GM19023 (cell line): ENCODE measurements around the gene IQCC.

Source experiments
- ATAC-seq: cut with Tn5 transposase; IDR thresholded peaks from one replicate; pipeline ENCODE4 v1.9.1; 2021; ENCODE audit warnings: mild to moderate bottlenecking, moderate library complexity; ENCODE audit not compliant: unreplicated experiment

The IQCC gene

GRCh38 chr1:32195531-32195930 is 9.9 kb upstream of the IQCC start:
- no peak for ATAC-seq

GRCh38 chr1:32195972-32196823 is 9.3 kb upstream of the IQCC start:
- no peak for ATAC-seq

DNA sequence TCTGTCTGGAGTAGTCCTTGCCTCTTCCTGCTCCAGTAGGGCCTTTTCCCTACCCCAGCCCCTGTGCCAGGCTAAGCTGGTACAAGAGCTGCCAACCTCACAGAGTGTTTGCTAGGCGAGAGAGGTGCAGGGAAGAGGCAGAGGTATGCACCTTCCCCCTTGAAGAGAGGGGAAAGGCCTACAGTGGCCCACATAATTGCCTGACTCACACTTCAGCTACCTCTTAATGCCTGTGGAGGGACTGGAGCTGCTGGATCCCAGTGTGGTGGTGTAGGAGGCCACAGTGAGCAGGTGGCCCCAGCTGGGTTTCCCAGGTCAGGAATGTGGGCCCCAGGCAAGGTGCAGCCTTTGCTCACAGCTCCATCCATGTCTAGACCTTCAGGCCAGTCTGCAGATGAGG is 8.4 kb upstream of the IQCC start:
- ATAC-seq = no peak

DNA sequence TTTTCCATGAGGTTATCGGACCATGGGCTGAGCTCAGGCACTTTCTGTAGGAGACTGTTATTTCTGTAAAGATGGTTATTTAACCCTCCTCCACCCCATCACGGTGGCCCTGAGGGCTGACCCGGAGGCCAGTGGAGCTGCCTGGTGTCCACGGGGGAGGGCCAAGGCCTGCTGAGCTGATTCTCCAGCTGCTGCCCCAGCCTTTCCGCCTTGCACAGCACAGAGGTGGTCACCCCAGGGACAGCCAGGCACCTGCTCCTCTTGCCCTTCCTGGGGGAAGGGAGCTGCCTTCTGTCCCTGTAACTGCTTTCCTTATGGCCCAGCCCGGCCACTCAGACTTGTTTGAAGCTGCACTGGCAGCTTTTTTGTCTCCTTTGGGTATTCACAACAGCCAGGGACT is 7.6 kb upstream of the IQCC start:
- no peak for ATAC-seq

GRCh38 chr1:32198237-32199042 is 7.0 kb upstream of the IQCC start:
- no peak for ATAC-seq

DNA sequence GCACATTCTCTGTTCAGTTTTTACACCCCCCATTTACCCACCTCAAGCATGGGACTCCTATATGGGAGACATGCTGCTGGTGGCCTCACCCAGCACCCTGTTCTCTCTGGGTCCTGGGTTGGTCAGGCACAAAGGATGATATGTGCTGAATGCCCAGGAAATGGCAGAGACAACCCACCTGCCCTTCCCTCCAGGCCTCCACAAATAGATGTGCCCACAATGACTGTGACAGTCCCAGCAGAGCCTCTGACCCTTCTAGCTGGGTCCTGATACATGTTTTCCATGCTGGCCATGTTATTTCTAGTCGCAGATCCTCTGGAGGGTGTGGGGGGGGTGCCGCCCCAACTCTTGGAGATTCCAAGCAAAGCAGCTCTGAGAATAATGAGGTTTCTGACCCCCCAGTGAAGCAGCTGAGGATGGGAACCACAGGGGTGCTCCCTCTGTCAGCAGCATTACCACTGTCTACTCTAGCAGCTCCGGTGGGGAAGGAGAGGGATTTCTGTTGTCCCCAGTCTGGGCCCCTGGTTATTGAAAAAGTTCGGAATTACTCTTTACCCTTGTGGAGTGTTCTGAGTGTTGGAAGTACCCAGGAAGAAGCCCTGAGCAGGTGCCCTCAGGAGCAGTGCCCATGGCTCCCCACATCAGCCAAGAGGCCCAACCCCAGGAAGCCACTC is 6.3 kb upstream of the IQCC start:
- ATAC-seq = no peak

DNA sequence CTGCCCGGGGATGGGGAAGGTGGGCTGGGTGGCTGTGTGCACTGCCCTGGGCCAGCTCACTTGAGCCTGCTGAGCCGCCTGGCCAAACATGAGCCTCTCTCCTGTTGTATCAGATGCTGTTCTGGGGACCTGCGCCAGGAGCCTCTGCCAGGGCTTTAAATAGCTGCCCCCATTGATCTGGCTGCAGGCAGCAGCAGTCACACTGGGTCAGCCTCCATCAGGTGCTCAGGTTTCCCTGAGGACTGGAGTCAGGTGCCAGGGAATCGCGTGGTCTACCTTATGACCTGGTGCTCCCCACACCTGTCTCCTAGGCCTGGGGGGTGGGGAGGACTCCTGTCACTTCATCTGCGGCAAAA is 5.8 kb upstream of the IQCC start:
- no peak for ATAC-seq

DNA sequence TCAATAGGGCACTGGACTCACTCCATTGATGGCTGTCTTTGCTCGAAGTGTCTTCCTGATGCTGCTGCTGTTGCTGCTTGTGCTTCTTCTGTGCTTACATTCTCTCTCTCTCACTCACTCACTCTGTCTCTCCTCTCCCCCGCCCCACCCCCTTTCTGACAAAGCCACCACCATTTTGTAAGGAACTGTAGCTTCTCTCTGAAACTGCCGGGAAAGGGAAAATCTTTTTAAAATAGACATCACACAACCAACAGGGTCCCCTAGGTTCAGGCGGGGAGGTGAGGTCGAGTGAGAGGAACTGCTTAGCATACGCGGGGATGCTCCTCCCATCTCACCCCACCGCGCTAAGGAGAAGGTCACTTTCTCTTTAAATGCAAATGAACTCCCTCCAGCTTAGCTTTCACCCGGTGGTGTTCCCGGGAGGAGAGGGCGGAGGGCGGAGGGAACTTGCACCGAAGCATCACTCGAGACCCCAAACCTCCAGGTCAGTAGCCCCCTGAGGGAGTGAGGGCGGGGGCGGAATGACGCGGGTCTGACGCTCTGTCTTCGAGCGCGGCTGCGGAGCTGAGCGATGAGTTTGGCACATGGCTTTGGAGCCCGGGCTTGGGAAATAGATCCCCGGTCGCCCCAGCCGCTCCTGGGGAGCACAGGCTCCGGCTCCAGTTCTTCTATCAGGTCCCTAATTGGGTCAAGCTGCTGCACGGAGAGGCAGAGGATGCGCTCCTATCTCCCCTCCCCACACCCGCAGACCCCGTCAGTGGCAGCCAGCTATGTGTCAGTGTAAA is 5.1 kb upstream of the IQCC start, which contains the start of gene CCDC28B:
TSS of gene CCDC28B (plus strand) at position 370 of the 785 bp plus-strand sequence. CDS start 1,341 bp downstream, outside the sequence.
- no peak for ATAC-seq

- ATAC-seq = no peak
Observed at GRCh38 chr1:32201011-32201855, 4.2 kb upstream of the IQCC start.

DNA sequence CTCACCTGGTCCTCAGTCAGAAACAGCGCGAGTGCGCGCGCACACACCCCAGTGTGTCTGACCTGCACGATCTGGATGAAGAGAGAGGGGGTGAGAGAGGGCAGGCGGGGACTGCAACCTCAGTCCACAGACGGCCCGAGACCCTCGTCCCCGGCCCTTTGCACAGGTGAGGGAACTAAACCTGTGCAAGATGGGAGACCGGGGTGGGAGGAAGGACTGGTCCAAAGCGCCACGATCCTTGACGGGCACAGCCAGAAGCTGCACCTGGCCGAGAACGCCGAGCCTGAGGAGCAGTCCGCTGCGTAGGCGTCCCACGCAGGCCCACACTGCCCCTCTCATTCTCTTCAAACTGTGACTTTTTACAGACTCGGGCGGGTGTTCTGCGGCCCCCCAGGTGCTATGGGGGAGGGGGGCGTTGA is 519 bp upstream of the IQCC start:
- ATAC-seq = no peak

GRCh38 chr1:32208469-32208868 is 3.0 kb downstream of the IQCC start:
- ATAC-seq = no peak

DNA sequence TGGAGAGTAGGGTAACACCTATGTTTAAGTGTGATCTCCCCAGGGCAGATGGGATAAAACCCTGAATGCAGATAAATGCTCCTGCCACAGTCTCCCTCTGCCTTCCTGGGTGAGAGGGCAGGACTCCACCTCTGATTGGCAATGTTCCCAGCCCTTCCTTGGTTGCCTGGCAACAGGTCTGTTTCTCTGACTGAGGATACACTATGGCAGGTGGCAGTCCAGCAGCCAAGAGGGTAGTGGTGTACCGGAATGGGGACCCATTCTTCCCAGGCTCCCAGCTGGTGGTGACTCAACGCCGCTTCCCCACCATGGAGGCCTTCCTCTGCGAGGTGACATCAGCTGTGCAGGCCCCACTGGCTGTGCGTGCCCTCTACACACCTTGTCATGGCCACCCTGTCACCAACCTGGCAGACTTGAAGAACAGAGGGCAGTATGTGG is 3.4 kb downstream of the IQCC start, which contains the start of gene DCDC2B:
TSS of gene DCDC2B (plus strand) at position 199 of the 438 bp plus-strand sequence. CDS start at position 204, 5 bp downstream.
- no peak for ATAC-seq

DNA sequence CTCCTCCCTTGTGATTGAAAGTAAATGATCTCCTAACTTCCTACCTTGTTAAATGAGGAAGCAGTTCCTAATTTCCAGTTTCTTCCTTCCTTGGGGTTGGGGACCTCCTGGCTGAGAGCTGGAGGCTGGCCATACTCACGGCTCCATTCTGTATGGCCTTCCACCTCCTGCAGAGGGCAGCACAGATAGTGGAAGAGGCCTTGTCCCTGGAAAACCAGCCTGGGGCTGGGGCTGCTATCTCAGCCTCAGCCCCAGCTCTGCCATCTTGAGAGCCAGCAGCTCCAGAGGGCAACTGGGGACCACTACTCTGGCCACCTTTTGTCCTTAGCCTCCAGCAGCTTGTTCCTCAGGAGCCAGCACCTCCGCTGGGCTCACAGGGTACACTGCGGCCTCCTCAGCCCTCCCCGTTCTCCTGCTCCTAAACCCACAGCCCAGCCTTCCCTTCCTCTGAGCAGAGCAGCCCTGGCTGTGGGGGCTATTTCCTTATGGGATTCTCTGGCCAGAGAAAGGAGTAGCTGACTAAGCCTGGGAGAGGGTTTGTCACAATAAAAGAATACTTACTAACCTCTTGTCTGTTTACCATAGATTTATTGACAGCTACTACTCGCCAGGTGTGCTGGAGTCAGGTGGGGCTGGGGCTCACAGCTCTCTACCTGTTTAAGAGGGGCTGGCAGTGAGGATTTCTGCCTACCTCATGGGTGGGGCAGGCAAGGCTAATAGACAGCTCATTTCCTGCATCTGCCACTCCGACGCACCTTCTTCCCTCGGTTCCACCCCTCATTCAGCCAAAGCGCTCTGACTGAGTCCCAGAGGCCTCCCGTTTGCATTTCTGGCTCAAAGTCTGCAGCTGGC is 10.4 kb downstream of the IQCC start:
- no peak for ATAC-seq

DNA sequence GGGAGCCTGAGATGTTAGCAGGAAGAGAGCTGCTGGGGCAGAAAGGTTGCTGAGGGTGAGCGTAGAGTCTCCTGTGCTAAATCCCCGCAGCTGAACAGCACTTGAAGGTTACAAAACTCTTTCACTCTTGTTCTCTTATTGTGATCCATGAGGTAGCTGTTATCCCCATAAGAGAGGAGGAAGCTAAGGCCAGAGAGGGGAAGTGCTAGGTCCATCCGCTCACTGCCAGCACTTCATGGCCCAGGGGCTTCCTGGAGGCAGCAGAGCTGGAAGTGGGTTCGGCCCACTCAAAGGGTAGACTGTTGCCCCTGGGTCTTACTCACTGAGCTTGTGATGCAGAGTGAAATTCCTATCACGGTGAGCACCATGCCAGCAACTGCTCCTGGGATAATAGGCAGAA is 11.1 kb downstream of the IQCC start:
- no peak for ATAC-seq

DNA sequence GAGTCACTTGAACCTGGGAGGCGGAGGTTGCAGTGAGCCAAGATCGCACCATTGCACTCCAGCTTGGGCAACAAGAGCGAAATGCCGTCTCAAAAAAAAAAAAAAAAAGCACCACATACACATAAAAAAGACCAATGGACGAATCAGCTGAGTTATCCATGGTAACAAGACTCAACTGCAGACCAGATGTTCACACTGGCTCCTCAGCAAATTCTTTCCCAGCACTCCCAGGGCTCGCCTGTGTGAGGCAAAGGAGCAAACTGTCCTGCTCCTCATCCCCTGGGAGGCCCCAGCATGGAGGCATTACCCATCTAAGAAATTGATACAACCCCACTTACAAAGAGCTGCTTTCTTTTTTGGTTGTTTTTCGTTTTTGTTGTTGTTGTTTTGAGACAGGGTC is 13.6 kb downstream of the IQCC start:
- no peak for ATAC-seq

- ATAC-seq = no peak
Observed at GRCh38 chr1:32220746-32221580, 15.5 kb downstream of the IQCC start.

- ATAC-seq = no peak
Observed at GRCh38 chr1:32221581-32221979, 16.1 kb downstream of the IQCC start.
